GM23338 (cell line): ENCODE results near the gene AIP. TPM values are rescaled to one million over a fixed set of nuclear protein-coding genes. Genes with fewer than 3 reads are reported as not detected.

ENCODE experiments used
- ATAC-seq: fragments of 200-7000 bp; cut with Tn5 transposase; 3 replicates; pipeline ENCODE4 v1.9.1; 2020
- DNase-seq: peaks from one replicate; pipeline ENCODE4 v3.0.0-alpha.2; 2015; ENCODE audit warnings: low spot score
- H2AFZ ChIP-seq: fragments of 200-600 bp; sonication (generic); 2 replicates; pipeline ENCODE4 v1.8.0; 2016; ENCODE audit warnings: antibody characterized with exemption, mild to moderate bottlenecking, moderate library complexity
- H3F3A ChIP-seq: fragments of 200-600 bp; sonication (generic); replicated peaks from 2 replicates; pipeline ENCODE4 v1.8.0; 2017; ENCODE audit warnings: antibody characterized with exemption, mixed run types, low read depth
- H3K27ac ChIP-seq: fragments of 200-600 bp; sonication (generic); 2 replicates; pipeline ENCODE4 v1.6.1; 2016; ENCODE audit warnings: low read depth
- H3K27me3 ChIP-seq: fragments of 200-600 bp; sonication (generic); 2 replicates; pipeline ENCODE4 v1.8.0; 2016; ENCODE audit warnings: mild to moderate bottlenecking, mixed run types, moderate library complexity; ENCODE audit not compliant: insufficient read depth
- H3K36me3 ChIP-seq: fragments of 200-600 bp; sonication (generic); 2 replicates; pipeline ENCODE4 v1.8.0; 2016; ENCODE audit warnings: mild to moderate bottlenecking; ENCODE audit not compliant: insufficient read depth
- H3K4me1 ChIP-seq: fragments of 200-600 bp; sonication (generic); 2 replicates; pipeline ENCODE4 v1.8.0; 2016; ENCODE audit warnings: mild to moderate bottlenecking, moderate library complexity; ENCODE audit not compliant: insufficient read depth
- H3K4me2 ChIP-seq: fragments of 200-600 bp; sonication (generic); 2 replicates; pipeline ENCODE4 v1.7.1; 2017; ENCODE audit warnings: mixed run types
- H3K4me3 ChIP-seq: fragments of 200-600 bp; sonication (generic); 2 replicates; pipeline ENCODE4 v1.6.1; 2016; ENCODE audit warnings: mixed run types
- H3K79me2 ChIP-seq: fragments of 200-600 bp; sonication (generic); replicated peaks from 2 replicates; pipeline ENCODE4 v1.8.0; 2017; ENCODE audit warnings: mild to moderate bottlenecking; ENCODE audit not compliant: insufficient read depth
- H3K9me2 ChIP-seq: fragments of 200-600 bp; sonication (generic); 2 replicates; pipeline ENCODE4 v1.8.0; 2017; ENCODE audit not compliant: insufficient read depth
- H4K20me1 ChIP-seq: fragments of 200-600 bp; sonication (generic); replicated peaks from 2 replicates; pipeline ENCODE4 v1.8.0; 2017; ENCODE audit warnings: mild to moderate bottlenecking; ENCODE audit not compliant: insufficient read depth
- H3K27ac Mint-ChIP-seq: 2 replicates; pipeline ENCODE4 v1.8.0; 2020; ENCODE audit warnings: inconsistent platforms, mild to moderate bottlenecking, moderate library complexity, mixed read lengths
- H3K27me3 Mint-ChIP-seq: 3 replicates; pipeline ENCODE4 v1.8.0; 2022; ENCODE audit warnings: low read depth, mild to moderate bottlenecking, moderate library complexity, mixed read lengths, inconsistent platforms; ENCODE audit not compliant: insufficient read depth, poor library complexity
- H3K36me3 Mint-ChIP-seq: 3 replicates; pipeline ENCODE4 v1.8.0; 2021; ENCODE audit warnings: low read depth, mild to moderate bottlenecking, inconsistent platforms, moderate library complexity, mixed read lengths
- H3K4me1 Mint-ChIP-seq: 3 replicates; pipeline ENCODE4 v1.8.0; 2020; ENCODE audit warnings: mild to moderate bottlenecking, inconsistent platforms, mixed read lengths
- H3K4me3 Mint-ChIP-seq: 3 replicates; pipeline ENCODE4 v1.8.0; 2021; ENCODE audit warnings: moderate library complexity, mild to moderate bottlenecking, inconsistent platforms, mixed read lengths
- H3K9me3 Mint-ChIP-seq: 3 replicates; pipeline ENCODE4 v1.8.0; 2020; ENCODE audit warnings: moderate library complexity, mild to moderate bottlenecking, inconsistent platforms, mixed read lengths
- CREB1 ChIP-seq: fragments of 250-450 bp; sonication (Bioruptor Pico); IDR thresholded peaks from 2 replicates; pipeline ENCODE4 v1.5.0; 2020; ENCODE audit warnings: low read depth, mild to moderate bottlenecking, moderate library complexity
- ETS1 ChIP-seq: IDR thresholded peaks from 2 replicates; pipeline ENCODE4 v1.6.1; 2016; ENCODE audit warnings: antibody characterized with exemption
- EZH2 ChIP-seq: fragments of 200-600 bp; sonication (generic); IDR thresholded peaks from one replicate; pipeline ENCODE4 v1.8.0; 2017; ENCODE audit warnings: antibody characterized with exemption, mild to moderate bottlenecking, low read depth; ENCODE audit not compliant: unreplicated experiment
- EZH2phosphoT487 ChIP-seq: fragments of 200-600 bp; sonication (generic); IDR thresholded peaks from one replicate; pipeline ENCODE4 v1.8.1; 2018; ENCODE audit warnings: antibody characterized with exemption; ENCODE audit not compliant: unreplicated experiment
- JUNB ChIP-seq: IDR thresholded peaks from one replicate; pipeline ENCODE4 v1.6.1; 2016; ENCODE audit warnings: antibody characterized with exemption; ENCODE audit not compliant: unreplicated experiment
- NANOG ChIP-seq: IDR thresholded peaks from 2 replicates; pipeline ENCODE4 v1.6.1; 2016; ENCODE audit warnings: antibody characterized with exemption, borderline replicate concordance
- POLR2AphosphoS5 ChIP-seq: IDR thresholded peaks from 2 replicates; pipeline ENCODE4 v1.6.1; 2016; ENCODE audit warnings: antibody characterized with exemption, low read depth
- REST ChIP-seq: IDR thresholded peaks from one replicate; pipeline ENCODE4 v1.6.1; 2018; ENCODE audit warnings: antibody characterized with exemption; ENCODE audit not compliant: unreplicated experiment
- STAT1 ChIP-seq: IDR thresholded peaks from one replicate; pipeline ENCODE4 v1.6.1; 2016; ENCODE audit warnings: antibody characterized with exemption; ENCODE audit not compliant: unreplicated experiment
- ZNF114 ChIP-seq: fragments of 250-450 bp; sonication (Bioruptor Pico); IDR thresholded peaks from 2 replicates; pipeline ENCODE4 v1.5.0; 2020; ENCODE audit warnings: mild to moderate bottlenecking, moderate library complexity
- ZNF331 ChIP-seq: fragments of 250-450 bp; sonication (Bioruptor Pico); IDR thresholded peaks from 2 replicates; pipeline ENCODE4 v1.5.0; 2020; ENCODE audit warnings: low read depth, mild to moderate bottlenecking, moderate library complexity
- polyA plus RNA-seq: library from polyadenylated mRNA; unstranded; fragments of >200 nt; fragmentation: Nextera tagmentation; extraction: Ambion mirVana; gene quantifications from 2 replicates; pipeline ENCODE4 v1.2.1, GENCODE V29; 2016
- total RNA-seq: library from RNA; depleted of rRNA; stranded (reverse); fragments of >200 nt; shearing (Covaris generic); gene quantifications from 2 replicates; pipeline ENCODE4 v1.2.3, GENCODE V29; 2014
- TF ChIP-seq, protein P1 (sequence below): fragments of 250-450 bp; sonication (Bioruptor Pico); IDR thresholded peaks from 2 replicates; pipeline ENCODE4 v1.5.0; 2020; ENCODE audit warnings: mild to moderate bottlenecking, moderate library complexity
- TF ChIP-seq, protein P2 (sequence below), 2 experiments: fragments of 200-600 bp in 1 of 2; sonication (generic) in 1 of 2; conservative IDR thresholded peaks; 2 replicates each; pipeline versions ENCODE4 v1.5.1 to v1.6.1; 2016 to 2017; ENCODE audit warnings: antibody characterized with exemption in 2 of 2, low read depth in 2 of 2, mild to moderate bottlenecking in 2 of 2, moderate library complexity in 1 of 2

AIP gene
- total and polyA plus RNA-seq, 2 experiments from 2014 or later = 29.1 to 32.1 TPM

DNA sequence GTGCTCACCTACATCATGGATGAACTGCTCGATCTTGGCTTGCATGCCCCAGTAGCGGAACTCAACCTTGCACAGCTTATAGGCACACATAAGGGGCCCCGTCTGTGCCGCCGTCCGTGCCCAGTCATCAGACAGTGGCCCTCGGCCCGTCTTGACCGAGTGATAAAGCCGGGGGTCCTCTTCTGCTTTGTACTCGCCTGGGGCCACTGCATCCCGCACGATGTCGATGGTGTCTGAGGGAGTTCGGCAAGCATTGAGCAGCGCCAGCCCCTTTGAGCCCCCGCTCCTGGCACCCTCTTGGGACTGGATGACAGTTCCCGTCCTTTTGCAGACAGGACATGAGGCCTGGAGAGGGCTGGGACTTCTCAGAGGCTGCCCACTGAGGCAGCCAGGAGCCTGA lies 19.0 kb downstream of the AIP start:
- Mint-ChIP-seq H3K36me3 (peaks cover 13% of the 10 kb centered on the region), H3K4me1 (peaks cover 17% of the 10 kb centered on the region), H3K4me3 (no peak overlapping the region), H3K27me3 (peaks cover 15% of the 10 kb centered on the region), H3K27ac (no peak overlapping the region), H3K9me3 (no peaks in the 10 kb centered on the region; the same call in 2 of the 3 replicates)
- Histone ChIP-seq H3K4me1 (peaks cover 17% of the 10 kb centered on the region), H4K20me1 (peaks cover 11% of the 10 kb centered on the region; the same call in 1 of the 2 replicates), H3F3A (0 out of 2 replicates have a peak, but pooled peaks cover 9% of the 10 kb centered on the region), H3K27me3 (no peaks in the 10 kb centered on the region; the same call in 1 of the 2 replicates), H3K4me3 (no peak overlapping the region), H2AFZ (no peak overlapping the region), H3K4me2 (no peak overlapping the region), H3K27ac (no peak overlapping the region), H3K9me2 (no peaks in the 10 kb centered on the region), H3K36me3 (peaks cover 4% of the 10 kb centered on the region; the same call in 1 of the 2 replicates), H3K79me2 (peaks cover 1% of the 10 kb centered on the region; the same call in 1 of the 2 replicates)
- ATAC-seq (no peak), DNase-seq (no peak)
- TF ChIP-seq JUNB (no peak), EZH2 (no peak), ZNF114 (CRISPR knock-in tag) (no peak), STAT1 (no peak), CREB1 (CRISPR knock-in tag) (no peak), NANOG (no peak), ETS1 (no peak), ZNF331 (CRISPR knock-in tag) (no peak), REST (no peak), EZH2phosphoT487 (no peak), POLR2AphosphoS5 (no peak)
- TF ChIP-seq, protein P1, sequence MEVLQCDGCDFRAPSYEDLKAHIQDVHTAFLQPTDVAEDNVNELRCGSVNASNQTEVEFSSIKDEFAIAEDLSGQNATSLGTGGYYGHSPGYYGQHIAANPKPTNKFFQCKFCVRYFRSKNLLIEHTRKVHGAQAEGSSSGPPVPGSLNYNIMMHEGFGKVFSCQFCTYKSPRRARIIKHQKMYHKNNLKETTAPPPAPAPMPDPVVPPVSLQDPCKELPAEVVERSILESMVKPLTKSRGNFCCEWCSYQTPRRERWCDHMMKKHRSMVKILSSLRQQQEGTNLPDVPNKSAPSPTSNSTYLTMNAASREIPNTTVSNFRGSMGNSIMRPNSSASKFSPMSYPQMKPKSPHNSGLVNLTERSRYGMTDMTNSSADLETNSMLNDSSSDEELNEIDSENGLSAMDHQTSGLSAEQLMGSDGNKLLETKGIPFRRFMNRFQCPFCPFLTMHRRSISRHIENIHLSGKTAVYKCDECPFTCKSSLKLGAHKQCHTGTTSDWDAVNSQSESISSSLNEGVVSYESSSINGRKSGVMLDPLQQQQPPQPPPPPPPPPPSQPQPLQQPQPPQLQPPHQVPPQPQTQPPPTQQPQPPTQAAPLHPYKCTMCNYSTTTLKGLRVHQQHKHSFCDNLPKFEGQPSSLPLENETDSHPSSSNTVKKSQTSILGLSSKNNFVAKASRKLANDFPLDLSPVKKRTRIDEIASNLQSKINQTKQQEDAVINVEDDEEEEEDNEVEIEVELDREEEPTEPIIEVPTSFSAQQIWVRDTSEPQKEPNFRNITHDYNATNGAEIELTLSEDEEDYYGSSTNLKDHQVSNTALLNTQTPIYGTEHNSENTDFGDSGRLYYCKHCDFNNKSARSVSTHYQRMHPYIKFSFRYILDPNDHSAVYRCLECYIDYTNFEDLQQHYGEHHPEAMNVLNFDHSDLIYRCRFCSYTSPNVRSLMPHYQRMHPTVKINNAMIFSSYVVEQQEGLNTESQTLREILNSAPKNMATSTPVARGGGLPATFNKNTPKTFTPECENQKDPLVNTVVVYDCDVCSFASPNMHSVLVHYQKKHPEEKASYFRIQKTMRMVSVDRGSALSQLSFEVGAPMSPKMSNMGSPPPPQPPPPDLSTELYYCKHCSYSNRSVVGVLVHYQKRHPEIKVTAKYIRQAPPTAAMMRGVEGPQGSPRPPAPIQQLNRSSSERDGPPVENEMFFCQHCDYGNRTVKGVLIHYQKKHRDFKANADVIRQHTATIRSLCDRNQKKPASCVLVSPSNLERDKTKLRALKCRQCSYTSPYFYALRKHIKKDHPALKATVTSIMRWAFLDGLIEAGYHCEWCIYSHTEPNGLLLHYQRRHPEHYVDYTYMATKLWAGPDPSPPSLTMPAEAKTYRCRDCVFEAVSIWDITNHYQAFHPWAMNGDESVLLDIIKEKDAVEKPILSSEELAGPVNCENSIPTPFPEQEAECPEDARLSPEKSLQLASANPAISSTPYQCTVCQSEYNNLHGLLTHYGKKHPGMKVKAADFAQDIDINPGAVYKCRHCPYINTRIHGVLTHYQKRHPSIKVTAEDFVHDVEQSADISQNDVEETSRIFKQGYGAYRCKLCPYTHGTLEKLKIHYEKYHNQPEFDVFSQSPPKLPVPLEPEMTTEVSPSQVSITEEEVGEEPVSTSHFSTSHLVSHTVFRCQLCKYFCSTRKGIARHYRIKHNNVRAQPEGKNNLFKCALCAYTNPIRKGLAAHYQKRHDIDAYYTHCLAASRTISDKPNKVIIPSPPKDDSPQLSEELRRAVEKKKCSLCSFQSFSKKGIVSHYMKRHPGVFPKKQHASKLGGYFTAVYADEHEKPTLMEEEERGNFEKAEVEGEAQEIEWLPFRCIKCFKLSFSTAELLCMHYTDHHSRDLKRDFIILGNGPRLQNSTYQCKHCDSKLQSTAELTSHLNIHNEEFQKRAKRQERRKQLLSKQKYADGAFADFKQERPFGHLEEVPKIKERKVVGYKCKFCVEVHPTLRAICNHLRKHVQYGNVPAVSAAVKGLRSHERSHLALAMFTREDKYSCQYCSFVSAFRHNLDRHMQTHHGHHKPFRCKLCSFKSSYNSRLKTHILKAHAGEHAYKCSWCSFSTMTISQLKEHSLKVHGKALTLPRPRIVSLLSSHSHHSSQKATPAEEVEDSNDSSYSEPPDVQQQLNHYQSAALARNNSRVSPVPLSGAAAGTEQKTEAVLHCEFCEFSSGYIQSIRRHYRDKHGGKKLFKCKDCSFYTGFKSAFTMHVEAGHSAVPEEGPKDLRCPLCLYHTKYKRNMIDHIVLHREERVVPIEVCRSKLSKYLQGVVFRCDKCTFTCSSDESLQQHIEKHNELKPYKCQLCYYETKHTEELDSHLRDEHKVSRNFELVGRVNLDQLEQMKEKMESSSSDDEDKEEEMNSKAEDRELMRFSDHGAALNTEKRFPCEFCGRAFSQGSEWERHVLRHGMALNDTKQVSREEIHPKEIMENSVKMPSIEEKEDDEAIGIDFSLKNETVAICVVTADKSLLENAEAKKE (CRISPR knock-in tag) = no peak
- TF ChIP-seq, protein P2, sequence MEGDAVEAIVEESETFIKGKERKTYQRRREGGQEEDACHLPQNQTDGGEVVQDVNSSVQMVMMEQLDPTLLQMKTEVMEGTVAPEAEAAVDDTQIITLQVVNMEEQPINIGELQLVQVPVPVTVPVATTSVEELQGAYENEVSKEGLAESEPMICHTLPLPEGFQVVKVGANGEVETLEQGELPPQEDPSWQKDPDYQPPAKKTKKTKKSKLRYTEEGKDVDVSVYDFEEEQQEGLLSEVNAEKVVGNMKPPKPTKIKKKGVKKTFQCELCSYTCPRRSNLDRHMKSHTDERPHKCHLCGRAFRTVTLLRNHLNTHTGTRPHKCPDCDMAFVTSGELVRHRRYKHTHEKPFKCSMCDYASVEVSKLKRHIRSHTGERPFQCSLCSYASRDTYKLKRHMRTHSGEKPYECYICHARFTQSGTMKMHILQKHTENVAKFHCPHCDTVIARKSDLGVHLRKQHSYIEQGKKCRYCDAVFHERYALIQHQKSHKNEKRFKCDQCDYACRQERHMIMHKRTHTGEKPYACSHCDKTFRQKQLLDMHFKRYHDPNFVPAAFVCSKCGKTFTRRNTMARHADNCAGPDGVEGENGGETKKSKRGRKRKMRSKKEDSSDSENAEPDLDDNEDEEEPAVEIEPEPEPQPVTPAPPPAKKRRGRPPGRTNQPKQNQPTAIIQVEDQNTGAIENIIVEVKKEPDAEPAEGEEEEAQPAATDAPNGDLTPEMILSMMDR (conservative IDR thresholded peaks at IDR 0.05; ENCODE audit: low read depth in 2 of 2) = no peak
